WERI-Rb-1 (cell line): Measurements from ENCODE around the gene NEK3.
"Not testable (repeated sequence)": the region's sequence is repeated elsewhere in the genome, so short reads cannot be mapped to it uniquely, and the experiment has no call there.

ENCODE experiments used
- DNase-seq: peaks from one replicate; pipeline ENCODE4 v3.0.0-alpha.2; 2020
- H3K27ac ChIP-seq: fragments of 250-450 bp; sonication (Bioruptor Pico); 2 replicates; pipeline ENCODE4 v1.5.1; 2020; ENCODE audit warnings: mild to moderate bottlenecking, moderate library complexity
- H3K27me3 ChIP-seq: fragments of 250-450 bp; sonication (Bioruptor Pico); 2 replicates; pipeline ENCODE4 v1.5.1; 2021; ENCODE audit warnings: mild to moderate bottlenecking, low read depth, moderate library complexity; ENCODE audit not compliant: insufficient read depth, severe bottlenecking
- H3K36me3 ChIP-seq: fragments of 250-450 bp; sonication (Bioruptor Pico); 2 replicates; pipeline ENCODE4 v1.5.1; 2020; ENCODE audit warnings: mild to moderate bottlenecking, moderate library complexity
- H3K4me3 ChIP-seq: 2 replicates; pipeline ENCODE4 v1.5.1; 2011; ENCODE audit warnings: low read depth, mild to moderate bottlenecking, control low read depth, low read length
- H3K9me3 ChIP-seq: fragments of 250-450 bp; sonication (Bioruptor Pico); 2 replicates; pipeline ENCODE4 v1.5.1; 2021; ENCODE audit warnings: mild to moderate bottlenecking, moderate library complexity; ENCODE audit not compliant: severe bottlenecking
- TF ChIP-seq, protein P1 (sequence below): IDR thresholded peaks from 2 replicates; pipeline ENCODE4 v1.5.1; 2011; ENCODE audit warnings: low read depth, mild to moderate bottlenecking, control low read depth, inconsistent platforms, low read length

Gene NEK3

GRCh38 chr13:52173373-52173772 lies 14.0 kb upstream of the NEK3 start:
- Histone ChIP-seq H3K4me3 (no peak overlapping the region), H3K9me3 (no peaks in the 10 kb centered on the region), H3K27ac (no peak overlapping the region), H3K27me3 (no peaks in the 10 kb centered on the region), H3K36me3 (no peaks in the 10 kb centered on the region; the same call in 1 of the 2 replicates)
- TF ChIP-seq, protein P1, sequence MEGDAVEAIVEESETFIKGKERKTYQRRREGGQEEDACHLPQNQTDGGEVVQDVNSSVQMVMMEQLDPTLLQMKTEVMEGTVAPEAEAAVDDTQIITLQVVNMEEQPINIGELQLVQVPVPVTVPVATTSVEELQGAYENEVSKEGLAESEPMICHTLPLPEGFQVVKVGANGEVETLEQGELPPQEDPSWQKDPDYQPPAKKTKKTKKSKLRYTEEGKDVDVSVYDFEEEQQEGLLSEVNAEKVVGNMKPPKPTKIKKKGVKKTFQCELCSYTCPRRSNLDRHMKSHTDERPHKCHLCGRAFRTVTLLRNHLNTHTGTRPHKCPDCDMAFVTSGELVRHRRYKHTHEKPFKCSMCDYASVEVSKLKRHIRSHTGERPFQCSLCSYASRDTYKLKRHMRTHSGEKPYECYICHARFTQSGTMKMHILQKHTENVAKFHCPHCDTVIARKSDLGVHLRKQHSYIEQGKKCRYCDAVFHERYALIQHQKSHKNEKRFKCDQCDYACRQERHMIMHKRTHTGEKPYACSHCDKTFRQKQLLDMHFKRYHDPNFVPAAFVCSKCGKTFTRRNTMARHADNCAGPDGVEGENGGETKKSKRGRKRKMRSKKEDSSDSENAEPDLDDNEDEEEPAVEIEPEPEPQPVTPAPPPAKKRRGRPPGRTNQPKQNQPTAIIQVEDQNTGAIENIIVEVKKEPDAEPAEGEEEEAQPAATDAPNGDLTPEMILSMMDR, result no peak
- DNase-seq, result no peak

DNA sequence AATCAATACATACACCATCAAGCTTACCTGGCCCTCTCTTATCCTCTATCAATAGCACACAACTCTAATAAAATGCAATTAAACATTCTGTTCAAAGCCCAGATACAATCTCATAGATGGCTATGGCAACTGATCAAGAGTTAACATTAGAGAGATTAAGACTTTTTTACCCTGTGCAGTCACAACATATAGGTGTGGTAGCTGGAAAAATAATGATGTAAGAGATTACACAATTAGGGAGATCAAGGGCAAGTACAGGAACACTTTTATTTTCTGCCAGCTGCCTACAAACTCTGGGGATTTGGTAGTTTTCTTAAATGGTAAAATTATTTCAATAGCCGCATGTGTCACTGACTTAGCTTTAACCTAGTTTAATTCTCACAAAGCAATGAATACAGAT lies 12.3 kb upstream of the NEK3 start:
- H3K36me3 ChIP-seq, DNase-seq, H3K4me3 ChIP-seq, H3K27ac ChIP-seq, H3K9me3 ChIP-seq, H3K27me3 ChIP-seq: not testable (repeated sequence)

GRCh38 chr13:52170828-52171391 lies 11.5 kb upstream of the NEK3 start:
- H3K9me3 ChIP-seq, DNase-seq, H3K36me3 ChIP-seq: not testable (repeated sequence)

DNA sequence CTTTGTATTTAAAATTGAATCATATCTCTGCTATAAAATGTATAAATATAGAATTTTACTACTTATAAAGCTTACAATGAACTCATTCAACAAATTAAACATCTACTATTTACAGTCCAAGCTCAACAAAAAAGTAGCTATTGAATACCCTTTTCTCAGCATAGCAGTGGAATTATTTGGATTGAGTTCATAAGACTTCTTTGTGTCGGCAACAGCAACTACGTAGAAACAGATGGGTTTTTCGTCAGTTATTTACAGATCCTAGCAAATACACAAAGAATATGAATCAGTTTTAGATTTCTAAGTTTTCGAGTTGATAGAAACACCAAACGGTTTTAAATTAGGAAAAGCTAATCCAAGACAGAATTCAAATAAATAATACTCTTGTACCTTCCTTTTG lies 10.4 kb upstream of the NEK3 start:
- TF ChIP-seq, protein P1, result no peak
- Histone ChIP-seq H3K9me3 (no peaks in the 10 kb centered on the region), H3K27me3 (no peaks in the 10 kb centered on the region), H3K36me3 (no peaks in the 10 kb centered on the region; the same call in 1 of the 2 replicates), H3K4me3 (no peak overlapping the region), H3K27ac (no peak overlapping the region)
- DNase-seq, result no peak

More at GRCh38 chr13:52170828-52171391, 11.5 kb upstream of the NEK3 start:
- not testable (repeated sequence) for H3K27ac ChIP-seq, H3K27me3 ChIP-seq, H3K4me3 ChIP-seq

- no peak for DNase-seq
- Histone ChIP-seq H3K27me3 (no peaks in the 10 kb centered on the region), H3K4me3 (no peak overlapping the region), H3K9me3 (no peaks in the 10 kb centered on the region), H3K27ac (no peak overlapping the region), H3K36me3 (no peaks in the 10 kb centered on the region; the same call in 1 of the 2 replicates)
- TF ChIP-seq, protein P1, result no peak
Observed at GRCh38 chr13:52165411-52165810, 6.0 kb upstream of the NEK3 start.

- DNase-seq, result no peak
- H3K36me3 ChIP-seq, result no peaks in the 10 kb centered on the region; the same call in 1 of the 2 replicates
- TF ChIP-seq, protein P1, result no peak
- no peaks in the 10 kb centered on the region for H3K27me3 ChIP-seq
- no peak overlapping the region for H3K4me3 ChIP-seq
- no peak overlapping the region for H3K27ac ChIP-seq
- no peaks in the 10 kb centered on the region for H3K9me3 ChIP-seq
Observed at GRCh38 chr13:52164989-52165388, 5.6 kb upstream of the NEK3 start.

GRCh38 chr13:52163878-52164277 lies 4.5 kb upstream of the NEK3 start:
- not testable (repeated sequence) for H3K27ac ChIP-seq, H3K36me3 ChIP-seq, H3K9me3 ChIP-seq, DNase-seq, H3K4me3 ChIP-seq, H3K27me3 ChIP-seq
